HG02759 (cell line): Measurements from ENCODE around the gene GLOD4.
"Not testable (repeated sequence)": the region's sequence is repeated elsewhere in the genome, so short reads cannot be mapped to it uniquely, and the experiment has no call there.

Experiments
- ATAC-seq: cut with Tn5 transposase; IDR thresholded peaks from one replicate; pipeline ENCODE4 v1.9.1; 2021; ENCODE audit warnings: mild to moderate bottlenecking, moderate library complexity; ENCODE audit not compliant: unreplicated experiment

GLOD4 gene

GRCh38 chr17:781805-782731 lies at the start of gene GLOD4, which contains the start of gene MRM3:
TSS of gene GLOD4 (minus strand) at chr17:782280. CDS start at chr17:782255, 25 bp downstream.
TSS of gene MRM3 (plus strand) at chr17:782353. CDS start at chr17:782379, 26 bp downstream.
- peak; percentile 94 for ATAC-seq

GRCh38 chr17:830950-831349 lies 48.9 kb upstream of the GLOD4 start:
- ATAC-seq, result no peak

- ATAC-seq, result no peak
These were observed 48.3 kb upstream of the GLOD4 start for GRCh38 chr17:830381-830780.

- not testable (repeated sequence) for ATAC-seq
These were observed 47.5 kb upstream of the GLOD4 start for GRCh38 chr17:829614-830013.

- ATAC-seq, result no peak
These were observed 46.7 kb upstream of the GLOD4 start for GRCh38 chr17:828761-829160.

- ATAC-seq, result no peak
These were observed 44.7 kb upstream of the GLOD4 start for GRCh38 chr17:826778-827177.

- no peak for ATAC-seq
These were observed 43.1 kb upstream of the GLOD4 start for GRCh38 chr17:825216-825615.

- no peak for ATAC-seq
These were observed 42.3 kb upstream of the GLOD4 start for GRCh38 chr17:824378-824777.

- no peak for ATAC-seq
These were observed 41.4 kb upstream of the GLOD4 start for GRCh38 chr17:823501-823902.

- no peak for ATAC-seq
These were observed 37.2 kb upstream of the GLOD4 start for GRCh38 chr17:819251-819650.

- ATAC-seq, result no peak
These were observed 32.3 kb upstream of the GLOD4 start for GRCh38 chr17:814371-814770.

- ATAC-seq, result no peak
These were observed 30.6 kb upstream of the GLOD4 start for GRCh38 chr17:812638-813204.

GRCh38 chr17:811051-811784 lies 29.1 kb upstream of the GLOD4 start:
- ATAC-seq, result no peak

- no peak for ATAC-seq
These were observed 25.6 kb upstream of the GLOD4 start for GRCh38 chr17:807523-808294.

GRCh38 chr17:806781-807522 lies 24.9 kb upstream of the GLOD4 start:
- ATAC-seq, result no peak

GRCh38 chr17:806346-806745 lies 24.3 kb upstream of the GLOD4 start:
- ATAC-seq, result no peak

GRCh38 chr17:805886-806285 lies 23.8 kb upstream of the GLOD4 start:
- not testable (repeated sequence) for ATAC-seq

- ATAC-seq, result no peak
These were observed 22.7 kb upstream of the GLOD4 start for GRCh38 chr17:804541-805435.
